Mucosa of stomach (tissue), 1 donor: ENCODE measurements around the gene KCNK2.
"Not testable (repeated sequence)": the region's sequence is repeated elsewhere in the genome, so short reads cannot be mapped to it uniquely, and the experiment has no call there.

Source experiments
- H3K27me3 ChIP-seq: one replicate; pipeline ENCODE4 v1.7.0; 2013; ENCODE audit warnings: mild to moderate bottlenecking, low read length; ENCODE audit not compliant: control insufficient read depth, insufficient read depth
- H3K36me3 ChIP-seq: one replicate; pipeline ENCODE4 v1.7.0; 2013; ENCODE audit warnings: low read length; ENCODE audit not compliant: control insufficient read depth, insufficient read depth
- H3K4me1 ChIP-seq: one replicate; pipeline ENCODE4 v1.7.0; 2013; ENCODE audit warnings: mild to moderate bottlenecking, low read length; ENCODE audit not compliant: control insufficient read depth, insufficient read depth
- H3K4me3 ChIP-seq: one replicate; pipeline ENCODE4 v1.7.0; 2013; ENCODE audit warnings: low read length
- H3K9ac ChIP-seq: one replicate; pipeline ENCODE4 v1.7.0; 2013; ENCODE audit warnings: mild to moderate bottlenecking, low read length, moderate library complexity
- H3K9me3 ChIP-seq: one replicate; pipeline ENCODE4 v1.7.0; 2013; ENCODE audit warnings: mild to moderate bottlenecking, low read length, moderate library complexity; ENCODE audit not compliant: control insufficient read depth
- donor health status: Pancreatic carcinoma.

The KCNK2 gene

DNA sequence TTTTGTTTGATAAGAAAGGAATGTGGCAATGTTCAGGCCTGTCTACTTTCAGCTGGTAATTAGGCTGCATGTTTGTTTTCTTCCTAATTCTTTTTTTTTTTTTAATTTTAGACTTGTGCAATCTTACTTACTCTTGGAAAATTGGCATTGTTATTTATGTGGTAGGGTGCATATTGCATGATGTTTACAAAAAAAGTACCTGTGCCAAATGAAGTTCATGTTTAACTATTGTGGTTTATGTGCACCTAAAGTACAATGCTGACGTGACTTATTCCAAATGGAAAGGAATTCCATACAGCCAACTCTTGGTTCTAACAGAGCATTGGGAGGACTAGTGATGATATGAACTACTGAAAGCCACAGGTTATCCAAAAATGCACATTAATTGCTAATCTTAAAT, 51.0 kb downstream of the KCNK2 start:
- H3K4me1 ChIP-seq: no peaks in the 10 kb centered on the region
- H3K36me3 ChIP-seq: no peaks in the 10 kb centered on the region
- no peaks in the 10 kb centered on the region for H3K27me3 ChIP-seq
- H3K4me3 ChIP-seq: no peak overlapping the region
- H3K9ac ChIP-seq: no peak overlapping the region
- H3K9me3 ChIP-seq: no peaks in the 10 kb centered on the region

DNA sequence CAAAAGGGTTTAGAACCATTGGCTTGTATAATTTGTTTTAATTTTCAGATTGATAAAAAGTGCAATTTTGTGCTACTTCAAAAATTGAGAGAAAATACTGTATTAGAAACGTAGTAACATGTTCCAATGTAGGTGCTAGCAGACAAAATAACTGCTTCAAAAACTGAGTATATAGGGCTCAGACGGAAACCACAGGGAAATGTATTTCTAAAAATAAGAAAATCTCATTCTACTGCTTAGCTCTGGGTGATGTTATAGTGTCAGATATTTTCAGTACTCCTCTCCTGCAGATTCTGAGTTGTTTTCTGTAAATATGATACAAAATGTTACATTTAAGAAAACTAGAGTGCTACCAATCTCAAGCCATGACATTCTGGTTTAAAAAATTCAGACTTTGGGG, 55.4 kb downstream of the KCNK2 start:
- Histone ChIP-seq H3K4me3 (no peak overlapping the region), H3K9me3 (no peaks in the 10 kb centered on the region), H3K36me3 (no peaks in the 10 kb centered on the region), H3K9ac (no peak overlapping the region), H3K4me1 (no peaks in the 10 kb centered on the region), H3K27me3 (no peaks in the 10 kb centered on the region)

- Histone ChIP-seq H3K9me3 (no peaks in the 10 kb centered on the region), H3K36me3 (no peaks in the 10 kb centered on the region), H3K27me3 (no peaks in the 10 kb centered on the region), H3K4me1 (no peaks in the 10 kb centered on the region), H3K9ac (no peak overlapping the region), H3K4me3 (no peak overlapping the region)
These were observed 57.6 kb downstream of the KCNK2 start for GRCh38 chr1:215140135-215140534.

DNA sequence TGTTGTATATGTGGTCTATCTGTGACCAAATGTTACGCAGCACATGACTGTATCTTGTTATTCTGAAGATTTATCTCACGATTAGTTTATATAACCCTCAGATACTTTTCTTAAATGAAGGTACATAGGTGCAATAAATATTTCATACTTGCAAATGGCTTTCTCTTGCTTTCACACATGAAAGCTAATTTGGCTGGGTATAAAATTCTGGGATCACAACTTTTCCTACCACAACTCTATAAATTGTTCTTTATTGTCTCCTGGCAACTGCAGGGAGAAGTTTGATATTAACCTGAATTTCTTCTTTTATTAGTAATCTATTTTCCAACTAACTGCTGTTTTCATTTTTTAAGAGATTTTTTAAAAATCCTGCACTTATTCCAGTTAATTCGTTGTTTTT, 58.9 kb downstream of the KCNK2 start:
- no peaks in the 10 kb centered on the region for H3K9me3 ChIP-seq
- no peaks in the 10 kb centered on the region for H3K4me1 ChIP-seq
- no peak overlapping the region for H3K4me3 ChIP-seq
- H3K36me3 ChIP-seq: no peaks in the 10 kb centered on the region
- H3K27me3 ChIP-seq: no peaks in the 10 kb centered on the region
- H3K9ac ChIP-seq: no peak overlapping the region

DNA sequence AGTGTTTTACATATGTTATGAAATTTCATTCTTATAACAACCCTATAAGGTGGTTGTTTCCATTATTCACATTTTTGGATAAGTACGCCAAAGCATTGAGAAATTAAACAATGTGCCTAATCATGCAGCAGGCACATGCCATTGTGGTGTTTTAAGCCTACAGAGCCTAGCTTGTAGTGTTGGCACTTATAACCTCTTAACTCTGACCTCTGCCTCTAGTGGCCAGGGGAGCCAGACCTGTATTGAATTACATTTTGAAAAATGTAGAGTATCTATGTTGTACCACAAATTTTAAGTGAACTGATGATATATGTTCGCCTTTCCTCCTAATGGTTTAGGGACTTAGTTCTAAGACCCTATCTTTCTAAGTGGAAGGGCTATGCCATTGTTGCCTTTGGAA, 61.0 kb downstream of the KCNK2 start:
- Histone ChIP-seq H3K36me3 (no peaks in the 10 kb centered on the region), H3K4me3 (no peak overlapping the region), H3K4me1 (no peaks in the 10 kb centered on the region), H3K9ac (no peak overlapping the region), H3K9me3 (no peaks in the 10 kb centered on the region), H3K27me3 (no peaks in the 10 kb centered on the region)

GRCh38 chr1:215146240-215146975, 63.9 kb downstream of the KCNK2 start:
- H3K4me3 ChIP-seq: no peak overlapping the region
- H3K4me1 ChIP-seq: no peaks in the 10 kb centered on the region
- no peaks in the 10 kb centered on the region for H3K27me3 ChIP-seq
- H3K36me3 ChIP-seq: no peaks in the 10 kb centered on the region
- H3K9ac ChIP-seq: no peak overlapping the region
- H3K9me3 ChIP-seq: no peaks in the 10 kb centered on the region

GRCh38 chr1:215147024-215147423, 64.5 kb downstream of the KCNK2 start:
- no peaks in the 10 kb centered on the region for H3K27me3 ChIP-seq
- no peak overlapping the region for H3K4me3 ChIP-seq
- H3K9me3 ChIP-seq: no peaks in the 10 kb centered on the region
- H3K4me1 ChIP-seq: no peaks in the 10 kb centered on the region
- H3K9ac ChIP-seq: no peak overlapping the region
- H3K36me3 ChIP-seq: no peaks in the 10 kb centered on the region

- no peak overlapping the region for H3K9ac ChIP-seq
- no peaks in the 10 kb centered on the region for H3K36me3 ChIP-seq
- H3K4me1 ChIP-seq: no peaks in the 10 kb centered on the region
- no peak overlapping the region for H3K4me3 ChIP-seq
- no peaks in the 10 kb centered on the region for H3K27me3 ChIP-seq
- no peaks in the 10 kb centered on the region for H3K9me3 ChIP-seq
These were observed 69.5 kb downstream of the KCNK2 start for GRCh38 chr1:215151841-215152549.

- no peaks in the 10 kb centered on the region for H3K36me3 ChIP-seq
- no peaks in the 10 kb centered on the region for H3K9me3 ChIP-seq
- no peaks in the 10 kb centered on the region for H3K27me3 ChIP-seq
- H3K9ac ChIP-seq: no peak overlapping the region
- H3K4me3 ChIP-seq: no peak overlapping the region
- no peaks in the 10 kb centered on the region for H3K4me1 ChIP-seq
These were observed 73.7 kb downstream of the KCNK2 start for GRCh38 chr1:215156232-215156631.

- Histone ChIP-seq H3K4me3 (no peak overlapping the region), H3K36me3 (no peaks in the 10 kb centered on the region), H3K27me3 (no peaks in the 10 kb centered on the region), H3K4me1 (no peaks in the 10 kb centered on the region), H3K9ac (no peak overlapping the region), H3K9me3 (no peaks in the 10 kb centered on the region)
These were observed 77.8 kb downstream of the KCNK2 start for GRCh38 chr1:215160351-215160750.

DNA sequence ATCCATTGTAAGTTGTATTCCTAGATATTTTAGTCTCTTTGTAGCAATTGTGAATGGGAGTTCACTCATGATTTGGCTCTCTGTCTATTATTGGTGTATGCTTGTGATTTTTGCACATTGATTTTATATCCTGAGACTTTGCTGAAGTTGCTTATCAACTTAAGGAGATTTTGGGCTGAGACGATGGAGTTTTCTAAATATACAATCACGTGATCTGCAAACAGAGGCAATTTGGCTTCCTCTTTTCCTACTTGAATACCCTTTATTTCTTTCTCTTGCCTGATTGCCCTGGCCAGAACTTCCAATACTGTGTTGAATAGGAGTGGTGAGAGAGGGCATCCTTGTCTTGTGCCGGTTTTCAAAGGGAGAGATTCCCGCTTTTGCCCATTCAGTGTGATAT, 80.6 kb downstream of the KCNK2 start:
- not testable (repeated sequence) for H3K4me3 ChIP-seq, H3K36me3 ChIP-seq, H3K9ac ChIP-seq, H3K27me3 ChIP-seq, H3K9me3 ChIP-seq, H3K4me1 ChIP-seq

DNA sequence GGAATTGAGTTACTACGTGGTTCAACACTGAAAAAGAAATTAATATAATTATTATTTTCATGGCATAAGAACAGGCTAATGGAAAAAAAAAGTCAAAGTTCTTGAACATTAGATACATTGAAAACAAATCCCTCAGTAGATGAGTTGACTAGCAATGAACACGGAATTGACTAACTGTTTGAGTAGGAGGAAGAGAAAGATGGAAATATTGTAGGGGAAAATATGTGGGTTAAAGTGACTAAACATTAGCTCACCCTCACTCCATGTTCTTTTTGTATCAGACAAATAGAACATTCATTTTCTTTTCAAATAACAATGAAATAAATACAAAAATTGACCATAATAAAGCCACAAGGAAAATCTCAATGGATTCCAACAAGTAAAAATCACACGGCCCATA, 84.3 kb downstream of the KCNK2 start:
- Histone ChIP-seq H3K4me3 (no peak overlapping the region), H3K27me3 (no peaks in the 10 kb centered on the region), H3K36me3 (no peaks in the 10 kb centered on the region), H3K9me3 (no peaks in the 10 kb centered on the region), H3K4me1 (no peaks in the 10 kb centered on the region), H3K9ac (no peak overlapping the region)
